Liver (tissue), 9 donors: Measurements from ENCODE around the gene EPN3. TPM values are rescaled to one million over a fixed set of nuclear protein-coding genes. Genes with fewer than 3 reads are reported as not detected.

Source experiments
- DNase-seq: peaks from one replicate; pipeline ENCODE4 v3.0.0-alpha.2; 2017; ENCODE audit warnings: low spot score
- H3K27ac ChIP-seq, 2 donors: one replicate each; pipeline ENCODE4 v1.7.0; 2013; ENCODE audit warnings: inconsistent platforms in 2 of 2, low read length in 2 of 2, control low read depth in 1 of 2, low read depth in 1 of 2, mild to moderate bottlenecking in 1 of 2
- H3K27me3 ChIP-seq, 4 donors: one replicate each; pipeline versions ENCODE4 v1.6.1 to v1.7.0; 2013; ENCODE audit warnings: low read length in 3 of 4, inconsistent platforms in 1 of 4, mild to moderate bottlenecking in 1 of 4, moderate library complexity in 1 of 4; ENCODE audit not compliant: control insufficient read depth in 4 of 4, insufficient read depth in 4 of 4
- H3K36me3 ChIP-seq, 4 donors: one replicate each; pipeline versions ENCODE4 v1.6.1 to v1.7.0; 2013; ENCODE audit warnings: low read length in 3 of 4, mild to moderate bottlenecking in 3 of 4, low read depth in 1 of 4, moderate library complexity in 1 of 4; ENCODE audit not compliant: control insufficient read depth in 4 of 4, insufficient read depth in 3 of 4
- H3K4me1 ChIP-seq, 4 donors: one replicate each; pipeline versions ENCODE4 v1.6.1 to v1.7.0; 2013; ENCODE audit warnings: low read length in 3 of 4, mild to moderate bottlenecking in 3 of 4, moderate library complexity in 1 of 4; ENCODE audit not compliant: control insufficient read depth in 4 of 4, insufficient read depth in 4 of 4
- H3K4me3 ChIP-seq, 3 donors: one replicate each; pipeline versions ENCODE4 v1.6.1 to v1.7.0; 2013; ENCODE audit warnings: low read length in 3 of 3, control low read depth in 1 of 3, low read depth in 1 of 3, mild to moderate bottlenecking in 1 of 3
- H3K9ac ChIP-seq, 2 donors: one replicate each; pipeline ENCODE4 v1.7.0; 2013; ENCODE audit warnings: low read length in 2 of 2, mild to moderate bottlenecking in 2 of 2, moderate library complexity in 2 of 2, control low read depth in 1 of 2, low read depth in 1 of 2
- H3K9me3 ChIP-seq, 4 donors: one replicate each; pipeline versions ENCODE4 v1.6.1 to v1.7.0; 2013; ENCODE audit warnings: low read length in 3 of 4; ENCODE audit not compliant: control insufficient read depth in 4 of 4
- EGR1 ChIP-seq, 2 donors: IDR thresholded peaks; 2 replicates each; pipeline ENCODE4 v1.6.1; 2016 to 2018; ENCODE audit warnings: antibody characterized with exemption in 2 of 2, low read depth in 2 of 2
- FOXA1 ChIP-seq: IDR thresholded peaks from 2 replicates; pipeline ENCODE4 v1.6.1; 2016; ENCODE audit warnings: antibody characterized with exemption
- FOXA2 ChIP-seq: IDR thresholded peaks from 2 replicates; pipeline ENCODE4 v1.6.1; 2016; ENCODE audit warnings: antibody characterized with exemption
- GABPA ChIP-seq, 2 donors: IDR thresholded peaks in 1 of 2; conservative IDR thresholded peaks in 1 of 2; 2 replicates each; pipeline ENCODE4 v1.6.1; 2016; ENCODE audit warnings: antibody characterized with exemption in 2 of 2, mild to moderate bottlenecking in 1 of 2, moderate library complexity in 1 of 2
- HNF4A ChIP-seq, 2 donors: conservative IDR thresholded peaks; 2 replicates each; pipeline ENCODE4 v1.6.1; 2016; ENCODE audit warnings: antibody characterized with exemption in 2 of 2, mild to moderate bottlenecking in 2 of 2
- HNF4G ChIP-seq: IDR thresholded peaks from 2 replicates; pipeline ENCODE4 v1.6.1; 2016; ENCODE audit warnings: antibody characterized with exemption
- JUND ChIP-seq, 2 donors: IDR thresholded peaks; 2 replicates each; pipeline ENCODE4 v1.6.1; 2016; ENCODE audit warnings: antibody characterized with exemption in 2 of 2
- MAX ChIP-seq: IDR thresholded peaks from 2 replicates; pipeline ENCODE4 v1.6.1; 2016; ENCODE audit warnings: antibody characterized with exemption
- NR2F2 ChIP-seq: IDR thresholded peaks from 2 replicates; pipeline ENCODE4 v1.6.1; 2016; ENCODE audit warnings: antibody characterized with exemption
- RAD21 ChIP-seq, 2 donors: IDR thresholded peaks; 2 replicates each; pipeline ENCODE4 v1.6.1; 2016; ENCODE audit warnings: antibody characterized with exemption in 2 of 2, mild to moderate bottlenecking in 2 of 2
- RXRA ChIP-seq, 2 donors: IDR thresholded peaks; 2 replicates each; pipeline ENCODE4 v1.6.1; 2017 to 2018; ENCODE audit warnings: antibody characterized with exemption in 2 of 2, mild to moderate bottlenecking in 1 of 2
- SP1 ChIP-seq: IDR thresholded peaks from 2 replicates; pipeline ENCODE4 v1.6.1; 2018; ENCODE audit warnings: antibody characterized with exemption, mild to moderate bottlenecking
- TAF1 ChIP-seq: conservative IDR thresholded peaks from 2 replicates; pipeline ENCODE4 v1.6.1; 2016; ENCODE audit warnings: antibody characterized with exemption, mild to moderate bottlenecking
- YY1 ChIP-seq: IDR thresholded peaks from 2 replicates; pipeline ENCODE4 v1.6.1; 2016; ENCODE audit warnings: antibody characterized with exemption, mild to moderate bottlenecking
- WGBS: extraction: QIAGEN DNeasy Blood & Tissue Kit; methylation state at CpG from one replicate; pipeline ENCODE4 v1.1.7; 2013; 5-methylcytosine and 5-hydroxymethylcytosine counted together
- polyA plus RNA-seq, 2 donors: library from polyadenylated mRNA; stranded (reverse) in 1 of 2; unstranded in 1 of 2; fragments of 200-250 nt in 1 of 2; fragments of >200 nt in 1 of 2; fragmentation: Nextera tagmentation in 1 of 2; extraction: Ambion mirVana in 1 of 2; gene quantifications; one replicate each; pipeline versions ENCODE4 v1.2.1 to v1.2.3, GENCODE V29; 2013 to 2015
- total RNA-seq, 2 donors: library from RNA; depleted of rRNA; stranded (reverse); fragments of >200 nt; gene quantifications; one replicate each; pipeline ENCODE4 v1.2.3, GENCODE V29; 2014
- TF ChIP-seq, protein P1 (sequence below): IDR thresholded peaks from 2 replicates; pipeline ENCODE4 v1.6.1; 2016; ENCODE audit warnings: antibody characterized with exemption
- TF ChIP-seq, protein P2 (sequence below): IDR thresholded peaks from 2 replicates; pipeline ENCODE4 v1.6.1; 2016; ENCODE audit warnings: antibody characterized with exemption
- TF ChIP-seq, protein P3 (sequence below): IDR thresholded peaks from 2 replicates; pipeline ENCODE4 v1.6.1; 2016; ENCODE audit warnings: antibody characterized with exemption, mild to moderate bottlenecking
- TF ChIP-seq, protein P4 (sequence below): fragments of 150-350 bp; IDR thresholded peaks from 2 replicates; pipeline ENCODE4 v1.5.1; 2017; ENCODE audit warnings: improper control_type of control experiment, low read depth, low read length; ENCODE audit not compliant: missing input control
- donor health status: healthy.
- donor health status: healthy.
- donor health status: healthy.
- donor health status: healthy.
- donor health status: healthy.

EPN3 gene
- total and polyA plus RNA-seq, 4 donors: 0.06 to 0.51 (median 0.33) TPM; not detected in 1

DNA sequence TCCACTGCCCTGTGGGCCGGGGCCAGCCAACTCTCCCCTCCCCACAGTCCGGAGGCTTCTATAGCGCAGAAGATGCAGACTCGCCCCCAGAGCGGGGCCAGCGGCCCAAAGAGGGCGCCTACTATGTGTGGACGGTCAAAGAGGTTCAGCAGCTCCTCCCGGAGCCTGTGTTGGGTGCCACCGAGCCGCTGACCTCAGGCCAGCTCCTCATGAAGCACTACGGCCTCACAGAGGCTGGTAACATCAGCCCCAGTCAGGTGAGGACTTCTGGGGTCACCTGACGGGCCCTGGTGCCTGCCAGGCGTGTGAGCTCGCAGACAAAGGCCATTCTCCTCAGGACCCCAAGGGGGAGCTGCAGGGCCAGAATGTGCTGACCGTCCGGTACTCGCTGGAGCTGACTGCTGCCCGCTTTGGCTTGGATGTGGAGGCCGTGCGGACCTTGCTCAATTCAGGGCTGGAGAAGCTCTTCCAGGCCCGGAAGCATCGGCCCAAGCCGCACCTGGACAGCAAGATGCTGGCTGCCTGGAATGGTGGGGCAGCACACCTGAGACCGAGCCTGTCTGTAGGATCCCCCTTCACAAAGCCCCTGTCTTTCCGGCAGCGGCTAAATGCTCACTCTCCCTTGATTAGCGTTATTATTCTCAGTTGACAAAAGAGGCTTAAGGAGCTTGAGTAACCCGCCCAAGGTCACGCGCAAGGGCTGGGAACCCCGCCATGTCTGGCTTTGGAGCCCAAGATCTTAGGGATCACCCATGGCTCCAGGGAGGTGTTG is 18.3 kb downstream of the EPN3 start:
- TF ChIP-seq TAF1: no peak
- TF ChIP-seq RXRA (IDR thresholded peaks at IDR 0.05): peak; percentile 41 to 56
- TF ChIP-seq, protein P1, sequence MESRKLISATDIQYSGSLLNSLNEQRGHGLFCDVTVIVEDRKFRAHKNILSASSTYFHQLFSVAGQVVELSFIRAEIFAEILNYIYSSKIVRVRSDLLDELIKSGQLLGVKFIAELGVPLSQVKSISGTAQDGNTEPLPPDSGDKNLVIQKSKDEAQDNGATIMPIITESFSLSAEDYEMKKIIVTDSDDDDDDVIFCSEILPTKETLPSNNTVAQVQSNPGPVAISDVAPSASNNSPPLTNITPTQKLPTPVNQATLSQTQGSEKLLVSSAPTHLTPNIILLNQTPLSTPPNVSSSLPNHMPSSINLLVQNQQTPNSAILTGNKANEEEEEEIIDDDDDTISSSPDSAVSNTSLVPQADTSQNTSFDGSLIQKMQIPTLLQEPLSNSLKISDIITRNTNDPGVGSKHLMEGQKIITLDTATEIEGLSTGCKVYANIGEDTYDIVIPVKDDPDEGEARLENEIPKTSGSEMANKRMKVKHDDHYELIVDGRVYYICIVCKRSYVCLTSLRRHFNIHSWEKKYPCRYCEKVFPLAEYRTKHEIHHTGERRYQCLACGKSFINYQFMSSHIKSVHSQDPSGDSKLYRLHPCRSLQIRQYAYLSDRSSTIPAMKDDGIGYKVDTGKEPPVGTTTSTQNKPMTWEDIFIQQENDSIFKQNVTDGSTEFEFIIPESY: no peak
- peak; percentile 38 for TF ChIP-seq SP1
- no peak for TF ChIP-seq GABPA (IDR thresholded peaks at IDR 0.05 in 1 of 2, conservative IDR thresholded peaks at IDR 0.05 in 1 of 2)
- TF ChIP-seq, protein P2, sequence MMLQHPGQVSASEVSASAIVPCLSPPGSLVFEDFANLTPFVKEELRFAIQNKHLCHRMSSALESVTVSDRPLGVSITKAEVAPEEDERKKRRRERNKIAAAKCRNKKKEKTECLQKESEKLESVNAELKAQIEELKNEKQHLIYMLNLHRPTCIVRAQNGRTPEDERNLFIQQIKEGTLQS: no peak
- no peak for TF ChIP-seq JUND (IDR thresholded peaks at IDR 0.05)
- TF ChIP-seq YY1: no peak
- peak; percentile 93 to 96 for TF ChIP-seq RAD21 (IDR thresholded peaks at IDR 0.05)
- TF ChIP-seq, protein P3, sequence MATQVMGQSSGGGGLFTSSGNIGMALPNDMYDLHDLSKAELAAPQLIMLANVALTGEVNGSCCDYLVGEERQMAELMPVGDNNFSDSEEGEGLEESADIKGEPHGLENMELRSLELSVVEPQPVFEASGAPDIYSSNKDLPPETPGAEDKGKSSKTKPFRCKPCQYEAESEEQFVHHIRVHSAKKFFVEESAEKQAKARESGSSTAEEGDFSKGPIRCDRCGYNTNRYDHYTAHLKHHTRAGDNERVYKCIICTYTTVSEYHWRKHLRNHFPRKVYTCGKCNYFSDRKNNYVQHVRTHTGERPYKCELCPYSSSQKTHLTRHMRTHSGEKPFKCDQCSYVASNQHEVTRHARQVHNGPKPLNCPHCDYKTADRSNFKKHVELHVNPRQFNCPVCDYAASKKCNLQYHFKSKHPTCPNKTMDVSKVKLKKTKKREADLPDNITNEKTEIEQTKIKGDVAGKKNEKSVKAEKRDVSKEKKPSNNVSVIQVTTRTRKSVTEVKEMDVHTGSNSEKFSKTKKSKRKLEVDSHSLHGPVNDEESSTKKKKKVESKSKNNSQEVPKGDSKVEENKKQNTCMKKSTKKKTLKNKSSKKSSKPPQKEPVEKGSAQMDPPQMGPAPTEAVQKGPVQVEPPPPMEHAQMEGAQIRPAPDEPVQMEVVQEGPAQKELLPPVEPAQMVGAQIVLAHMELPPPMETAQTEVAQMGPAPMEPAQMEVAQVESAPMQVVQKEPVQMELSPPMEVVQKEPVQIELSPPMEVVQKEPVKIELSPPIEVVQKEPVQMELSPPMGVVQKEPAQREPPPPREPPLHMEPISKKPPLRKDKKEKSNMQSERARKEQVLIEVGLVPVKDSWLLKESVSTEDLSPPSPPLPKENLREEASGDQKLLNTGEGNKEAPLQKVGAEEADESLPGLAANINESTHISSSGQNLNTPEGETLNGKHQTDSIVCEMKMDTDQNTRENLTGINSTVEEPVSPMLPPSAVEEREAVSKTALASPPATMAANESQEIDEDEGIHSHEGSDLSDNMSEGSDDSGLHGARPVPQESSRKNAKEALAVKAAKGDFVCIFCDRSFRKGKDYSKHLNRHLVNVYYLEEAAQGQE: no peak
- TF ChIP-seq HNF4G: no peak
- TF ChIP-seq NR2F2: no peak
- TF ChIP-seq, protein P4, sequence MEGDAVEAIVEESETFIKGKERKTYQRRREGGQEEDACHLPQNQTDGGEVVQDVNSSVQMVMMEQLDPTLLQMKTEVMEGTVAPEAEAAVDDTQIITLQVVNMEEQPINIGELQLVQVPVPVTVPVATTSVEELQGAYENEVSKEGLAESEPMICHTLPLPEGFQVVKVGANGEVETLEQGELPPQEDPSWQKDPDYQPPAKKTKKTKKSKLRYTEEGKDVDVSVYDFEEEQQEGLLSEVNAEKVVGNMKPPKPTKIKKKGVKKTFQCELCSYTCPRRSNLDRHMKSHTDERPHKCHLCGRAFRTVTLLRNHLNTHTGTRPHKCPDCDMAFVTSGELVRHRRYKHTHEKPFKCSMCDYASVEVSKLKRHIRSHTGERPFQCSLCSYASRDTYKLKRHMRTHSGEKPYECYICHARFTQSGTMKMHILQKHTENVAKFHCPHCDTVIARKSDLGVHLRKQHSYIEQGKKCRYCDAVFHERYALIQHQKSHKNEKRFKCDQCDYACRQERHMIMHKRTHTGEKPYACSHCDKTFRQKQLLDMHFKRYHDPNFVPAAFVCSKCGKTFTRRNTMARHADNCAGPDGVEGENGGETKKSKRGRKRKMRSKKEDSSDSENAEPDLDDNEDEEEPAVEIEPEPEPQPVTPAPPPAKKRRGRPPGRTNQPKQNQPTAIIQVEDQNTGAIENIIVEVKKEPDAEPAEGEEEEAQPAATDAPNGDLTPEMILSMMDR: peak; percentile 82
- no peak for TF ChIP-seq FOXA1
- no peak for TF ChIP-seq MAX
- no peak for TF ChIP-seq EGR1 (IDR thresholded peaks at IDR 0.05; ENCODE audit: low read depth in 2 of 2)
- TF ChIP-seq FOXA2: no peak
- TF ChIP-seq HNF4A (conservative IDR thresholded peaks at IDR 0.05): peak; percentile 18 to 47
- Histone ChIP-seq H3K9ac (no peak overlapping the region), H3K4me1 (peaks cover 2 to 37% (median 25%) of the 10 kb centered on the region in 4 donors), H3K27ac (no peak overlapping the region), H3K27me3 (no peaks in the 10 kb centered on the region), H3K36me3 (peaks cover 0 to 5% (median 1%) of the 10 kb centered on the region in 4 donors), H3K4me3 (no peak overlapping the region), H3K9me3 (no peaks in the 10 kb centered on the region)
- 62% methylated on average over 32 of the region's 32 CpGs for WGBS
- peak; percentile 68 for DNase-seq
